Stimulated activated CD4-positive, alpha-beta T cell treated with anti-CD3 and anti-CD28 coated beads, TNF-alpha, amount 100 ng/mL, for 4 hours (primary cell): Measurements from ENCODE around the gene MROH7.
A peak's percentile ranks its signal among the peaks of the same experiment; 100 is the strongest.

Experiments
- DNase-seq, 3 experiments: peaks; one replicate each; pipeline ENCODE4 v3.0.0-alpha.2; 2020; ENCODE audit warnings: low read depth in 3 of 3

Gene MROH7

GRCh38 chr1:54651608-54652007 is 10.0 kb downstream of the MROH7 start:
- DNase-seq, result no peak

DNA sequence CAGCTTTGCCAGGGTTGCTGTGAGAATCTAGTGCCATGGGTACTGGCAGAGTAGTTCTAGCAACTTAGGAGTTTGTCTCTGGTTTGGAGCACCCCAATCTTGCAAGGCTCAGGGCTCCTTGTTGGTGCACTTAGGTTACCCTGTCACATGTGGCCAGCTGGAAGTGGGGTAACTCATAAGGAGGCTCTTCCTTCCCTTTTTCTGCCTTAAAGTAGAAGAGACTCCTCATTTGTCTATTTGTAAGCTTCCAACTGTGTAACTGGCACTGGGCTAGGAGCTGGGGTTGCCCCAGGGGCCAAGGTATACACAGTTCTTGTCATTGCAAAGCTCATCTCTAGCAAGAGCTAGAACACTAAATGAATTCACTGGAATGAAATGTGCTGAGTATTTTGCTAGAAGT is 10.6 kb downstream of the MROH7 start:
- DNase-seq, result no peak

DNA sequence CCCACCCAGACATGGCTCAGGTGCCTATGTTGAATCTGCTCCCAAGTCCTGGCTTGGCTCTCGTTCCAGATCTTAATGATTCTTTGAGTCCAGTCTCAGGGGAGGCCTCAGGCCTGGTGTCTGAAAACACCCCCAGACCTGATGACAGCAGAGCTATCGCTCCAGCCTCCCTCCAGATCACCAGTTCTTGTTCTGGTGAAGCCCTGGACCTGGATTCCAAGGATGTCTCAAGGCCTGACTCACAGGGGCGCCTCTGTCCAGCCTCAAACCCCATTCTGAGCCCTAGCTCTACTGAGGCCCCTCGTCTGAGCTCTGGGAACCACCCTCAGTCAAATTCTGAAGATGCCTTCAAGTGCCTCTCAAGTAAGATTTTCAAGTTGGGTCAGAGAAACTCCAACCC is 11.4 kb downstream of the MROH7 start:
- no peak for DNase-seq

DNA sequence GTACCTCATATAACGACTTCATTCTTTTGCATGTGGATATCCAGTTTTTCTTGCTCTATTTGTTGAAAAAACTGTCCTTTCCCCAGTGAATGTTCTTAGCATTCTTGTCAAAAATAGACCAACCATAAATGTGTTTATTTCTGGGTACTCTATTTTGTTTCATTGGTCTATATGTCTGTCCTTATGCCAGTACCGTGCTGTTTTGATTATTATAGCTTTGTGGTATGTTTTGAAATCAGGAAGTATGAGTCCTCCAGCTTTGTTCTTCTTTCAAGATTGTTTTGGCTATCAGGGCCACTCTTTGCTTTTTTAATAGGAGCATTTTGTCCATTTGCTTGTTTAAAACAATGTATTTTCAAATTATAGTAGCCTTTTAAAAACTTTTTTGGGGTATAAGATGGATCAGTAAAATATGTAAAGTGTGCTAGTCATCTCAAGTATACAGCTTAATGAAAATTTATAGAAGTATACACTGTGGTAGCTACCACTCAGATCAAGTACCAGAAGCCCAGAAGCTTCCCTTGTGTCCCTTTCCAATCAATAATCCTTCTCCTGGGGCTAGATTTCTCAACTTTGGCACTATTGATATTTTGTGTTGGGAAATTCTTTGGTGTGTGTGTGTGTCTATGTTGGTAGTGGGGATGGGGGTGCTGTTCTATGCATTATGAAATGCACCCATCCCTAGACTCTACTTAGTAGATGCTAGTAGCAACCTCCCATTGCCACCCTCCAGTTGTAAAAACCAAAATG is 16.8 kb downstream of the MROH7 start:
- no peak for DNase-seq

GRCh38 chr1:54663725-54664124 is 22.1 kb downstream of the MROH7 start:
- no peak for DNase-seq

DNA sequence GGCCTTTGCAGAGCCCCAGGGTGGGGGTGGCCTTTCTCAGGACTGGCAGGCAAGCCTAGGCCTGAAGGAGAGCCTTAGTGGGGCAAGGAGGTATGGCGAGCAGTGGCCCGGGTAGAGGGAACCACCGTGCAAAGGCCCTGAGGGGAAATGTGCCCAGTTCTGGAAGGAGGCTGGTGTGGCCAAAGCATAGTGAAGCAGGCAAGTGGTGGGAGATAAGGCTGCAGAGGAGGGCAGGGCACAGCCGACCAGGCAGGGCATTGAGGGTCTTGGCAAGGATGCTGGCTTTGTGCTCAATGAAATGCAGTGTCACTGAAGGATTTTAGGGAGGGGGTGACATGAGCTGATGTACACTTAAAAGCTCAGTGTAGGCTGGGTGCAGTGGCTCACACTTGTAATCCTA is 22.8 kb downstream of the MROH7 start:
- no peak for DNase-seq

DNA sequence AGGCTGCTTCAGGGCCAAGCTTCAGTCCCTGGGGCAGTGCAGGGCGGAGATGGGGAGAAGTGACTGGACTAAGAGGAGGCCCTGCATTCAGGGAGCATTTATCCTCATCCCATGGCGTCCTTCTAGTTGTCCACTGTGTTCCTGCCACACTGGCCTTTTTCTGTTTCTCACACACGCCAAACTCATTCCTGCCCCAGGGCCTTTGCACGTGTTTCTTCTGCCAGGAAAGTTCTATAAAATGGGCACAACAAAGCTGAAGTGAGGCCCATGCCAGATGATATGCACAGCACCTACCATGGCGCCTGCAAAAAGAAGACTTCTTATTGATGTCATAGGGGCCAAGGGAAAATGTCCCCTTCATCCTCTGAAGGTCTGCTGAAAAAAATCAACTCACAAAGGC is 24.3 kb downstream of the MROH7 start:
- no peak for DNase-seq

GRCh38 chr1:54666333-54666732 is 24.7 kb downstream of the MROH7 start:
- DNase-seq, result no peak

GRCh38 chr1:54667797-54668196 is 26.2 kb downstream of the MROH7 start:
- DNase-seq, result no peak

DNA sequence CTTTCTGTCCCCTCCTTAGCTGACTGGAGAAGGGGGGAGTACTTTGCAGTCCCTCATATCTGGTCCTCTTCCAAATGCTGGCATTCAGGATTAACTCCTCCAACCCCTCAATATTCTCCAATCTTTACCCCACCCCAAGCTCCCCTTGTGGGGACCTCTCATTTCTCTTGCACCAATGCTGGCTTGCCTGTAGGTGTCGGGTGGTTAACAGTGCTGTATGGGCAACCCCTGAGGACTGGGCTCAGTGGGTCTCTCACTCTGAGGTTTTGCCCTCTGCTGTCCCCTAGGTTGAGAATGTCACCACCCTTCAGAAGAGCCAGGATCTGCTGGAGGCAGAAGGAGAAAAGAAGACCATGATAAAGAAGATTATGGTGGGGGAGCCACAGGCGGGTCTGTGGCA is 27.0 kb downstream of the MROH7 start:
- no peak for DNase-seq

DNA sequence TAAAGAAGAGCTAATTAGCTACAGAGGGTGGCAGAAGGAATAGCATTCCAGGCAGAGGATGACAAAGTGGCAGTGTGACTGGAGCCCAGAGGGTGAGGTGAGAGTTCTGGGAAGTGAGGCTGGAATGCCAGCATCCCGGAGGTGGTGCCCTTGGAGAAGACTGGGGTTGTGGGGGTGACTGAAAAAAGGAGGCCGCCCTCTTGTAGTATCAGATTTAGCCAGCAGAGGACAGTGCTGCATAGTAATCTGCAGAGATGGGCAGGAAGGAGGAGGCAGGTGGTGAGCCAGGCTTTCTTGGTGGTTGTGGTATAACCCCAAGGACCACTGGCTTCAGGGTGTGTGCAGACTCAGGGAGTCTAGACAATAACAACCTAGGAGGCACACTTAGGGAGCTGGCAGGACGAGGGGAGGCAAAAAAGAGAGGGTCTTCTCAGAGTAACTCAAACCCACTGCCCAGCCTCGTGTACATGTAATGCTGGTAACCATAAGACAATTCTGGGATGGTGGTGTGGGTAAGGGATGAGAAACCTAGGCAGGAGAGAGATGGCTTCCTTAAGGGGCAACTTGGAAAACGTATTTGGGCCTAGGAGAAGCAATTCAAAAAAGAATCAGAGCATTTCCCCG is 30.5 kb downstream of the MROH7 start:
- DNase-seq, result peak; percentile 21 to 39 (median 27)

DNA sequence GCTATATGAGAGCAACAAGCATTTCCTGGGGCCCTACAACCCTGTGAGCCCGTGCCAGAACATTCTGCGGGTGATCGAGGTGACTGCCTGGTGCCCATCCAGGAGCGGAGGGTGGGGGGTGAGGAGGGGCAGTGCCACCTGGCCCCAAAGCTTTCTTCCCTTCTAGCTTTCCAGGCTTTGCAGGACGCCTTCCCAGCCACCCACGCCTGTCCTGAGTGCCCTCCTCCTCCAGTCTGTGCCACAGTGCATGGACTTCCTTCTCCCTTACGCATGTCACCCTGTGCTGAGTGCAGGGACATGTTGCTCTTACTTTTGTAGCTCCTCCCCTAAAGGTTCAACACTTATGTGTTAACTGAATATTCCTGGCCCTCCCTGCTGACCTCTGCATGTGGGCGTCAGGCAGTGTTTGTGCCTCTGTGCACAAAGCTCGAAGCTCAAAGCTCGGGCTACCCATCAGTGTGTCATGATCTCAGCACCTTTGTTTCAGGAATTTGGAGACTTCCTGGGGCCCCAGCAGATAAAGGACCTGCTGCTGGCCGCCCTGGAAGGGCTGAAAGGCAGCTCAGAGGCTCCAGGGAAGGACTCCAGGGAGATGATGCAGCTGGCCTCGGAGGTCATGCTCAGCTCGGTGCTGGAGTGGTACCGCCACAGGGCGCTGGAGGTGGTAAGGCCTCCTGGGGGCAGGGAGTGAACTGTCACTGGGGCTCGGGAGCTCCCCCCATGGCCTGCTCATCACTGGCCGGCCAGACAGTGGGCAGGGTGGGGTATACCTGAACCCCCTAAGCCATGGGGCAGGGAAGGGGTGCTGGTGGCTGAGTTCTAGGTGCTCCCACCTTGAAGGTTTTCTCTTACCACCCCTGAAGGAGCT is 37.4 kb downstream of the MROH7 start:
- no peak for DNase-seq

- DNase-seq, result no peak
These were observed 38.1 kb downstream of the MROH7 start for GRCh38 chr1:54679706-54680105.

- no peak for DNase-seq
These were observed 38.8 kb downstream of the MROH7 start for GRCh38 chr1:54680387-54680786.

- no peak for DNase-seq
These were observed 39.8 kb downstream of the MROH7 start for GRCh38 chr1:54681358-54681757.

GRCh38 chr1:54683453-54683852 is 41.9 kb downstream of the MROH7 start:
- no peak for DNase-seq

- no peak for DNase-seq
These were observed 43.8 kb downstream of the MROH7 start for GRCh38 chr1:54685335-54685905.

- DNase-seq, result no peak
These were observed 44.6 kb downstream of the MROH7 start for GRCh38 chr1:54686155-54686554.

- no peak for DNase-seq
These were observed 53.2 kb downstream of the MROH7 start for GRCh38 chr1:54694771-54695170.

- no peak for DNase-seq
These were observed 53.6 kb downstream of the MROH7 start for GRCh38 chr1:54695221-54695620.

- no peak for DNase-seq
These were observed 54.2 kb downstream of the MROH7 start for GRCh38 chr1:54695764-54696163.

GRCh38 chr1:54696262-54696661 is 54.7 kb downstream of the MROH7 start:
- no peak for DNase-seq
